ENCODE measurements around the gene HFE.
A peak's percentile ranks its signal among the peaks of the same experiment; 100 is the strongest.

Gene HFE

DNA sequence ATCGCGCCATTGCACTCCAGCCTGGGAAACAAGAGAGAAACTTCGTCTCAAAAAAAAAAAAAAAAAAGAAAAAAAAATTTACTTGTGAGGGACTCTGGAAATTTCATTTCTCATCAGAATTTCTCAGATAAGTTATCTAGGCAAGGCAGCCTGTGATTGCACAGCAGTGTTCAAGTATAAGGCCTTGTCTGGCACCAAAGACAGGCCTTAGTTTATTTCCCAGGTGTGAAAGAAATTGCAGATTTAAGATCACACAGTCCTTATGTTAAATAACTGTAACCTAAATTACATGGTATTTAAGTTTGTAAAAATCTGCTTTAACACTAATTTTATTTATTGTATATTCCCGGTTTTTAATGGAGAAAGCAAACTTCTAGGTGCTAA lies 34.8 kb downstream of the HFE start:
- no peak for DNase-seq (ENCODE audit: low spot score)
- in situ Hi-C loops (cut with MboI; ENCODE audit: low sequenced_read_pairs, unreplicated experiment): no loop called here
- TF ChIP-seq, protein P1, sequence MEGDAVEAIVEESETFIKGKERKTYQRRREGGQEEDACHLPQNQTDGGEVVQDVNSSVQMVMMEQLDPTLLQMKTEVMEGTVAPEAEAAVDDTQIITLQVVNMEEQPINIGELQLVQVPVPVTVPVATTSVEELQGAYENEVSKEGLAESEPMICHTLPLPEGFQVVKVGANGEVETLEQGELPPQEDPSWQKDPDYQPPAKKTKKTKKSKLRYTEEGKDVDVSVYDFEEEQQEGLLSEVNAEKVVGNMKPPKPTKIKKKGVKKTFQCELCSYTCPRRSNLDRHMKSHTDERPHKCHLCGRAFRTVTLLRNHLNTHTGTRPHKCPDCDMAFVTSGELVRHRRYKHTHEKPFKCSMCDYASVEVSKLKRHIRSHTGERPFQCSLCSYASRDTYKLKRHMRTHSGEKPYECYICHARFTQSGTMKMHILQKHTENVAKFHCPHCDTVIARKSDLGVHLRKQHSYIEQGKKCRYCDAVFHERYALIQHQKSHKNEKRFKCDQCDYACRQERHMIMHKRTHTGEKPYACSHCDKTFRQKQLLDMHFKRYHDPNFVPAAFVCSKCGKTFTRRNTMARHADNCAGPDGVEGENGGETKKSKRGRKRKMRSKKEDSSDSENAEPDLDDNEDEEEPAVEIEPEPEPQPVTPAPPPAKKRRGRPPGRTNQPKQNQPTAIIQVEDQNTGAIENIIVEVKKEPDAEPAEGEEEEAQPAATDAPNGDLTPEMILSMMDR (IDR thresholded peaks at IDR 0.05; ENCODE audit: borderline replicate concordance, control extremely low read depth, extremely low read depth, insufficient read depth, missing control alignments): no peak

DNA sequence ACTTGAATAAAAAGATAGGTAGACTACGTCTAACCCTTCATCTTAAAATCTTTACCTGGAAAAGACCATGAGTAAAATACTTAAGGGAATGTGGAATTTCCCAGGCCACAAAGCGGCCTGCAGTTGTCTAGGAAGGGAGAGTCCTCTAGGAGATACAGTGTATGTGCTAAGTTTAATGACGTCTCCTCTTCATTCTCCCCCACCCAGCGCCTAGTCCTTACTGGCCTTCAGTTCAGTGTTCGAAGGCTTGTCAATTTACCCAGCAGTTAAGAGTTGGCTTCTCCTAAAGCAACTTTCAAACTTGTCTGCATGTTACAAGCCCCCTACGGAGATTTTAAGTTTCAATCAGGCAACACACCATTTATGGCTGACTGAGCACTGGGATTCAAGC lies 35.2 kb downstream of the HFE start:
- TF ChIP-seq, protein P1 (IDR thresholded peaks at IDR 0.05; ENCODE audit: borderline replicate concordance, control extremely low read depth, extremely low read depth, insufficient read depth, missing control alignments): no peak
- DNase-seq (ENCODE audit: low spot score): no peak
- in situ Hi-C loops (cut with MboI; ENCODE audit: low sequenced_read_pairs, unreplicated experiment): no loop called here

DNA sequence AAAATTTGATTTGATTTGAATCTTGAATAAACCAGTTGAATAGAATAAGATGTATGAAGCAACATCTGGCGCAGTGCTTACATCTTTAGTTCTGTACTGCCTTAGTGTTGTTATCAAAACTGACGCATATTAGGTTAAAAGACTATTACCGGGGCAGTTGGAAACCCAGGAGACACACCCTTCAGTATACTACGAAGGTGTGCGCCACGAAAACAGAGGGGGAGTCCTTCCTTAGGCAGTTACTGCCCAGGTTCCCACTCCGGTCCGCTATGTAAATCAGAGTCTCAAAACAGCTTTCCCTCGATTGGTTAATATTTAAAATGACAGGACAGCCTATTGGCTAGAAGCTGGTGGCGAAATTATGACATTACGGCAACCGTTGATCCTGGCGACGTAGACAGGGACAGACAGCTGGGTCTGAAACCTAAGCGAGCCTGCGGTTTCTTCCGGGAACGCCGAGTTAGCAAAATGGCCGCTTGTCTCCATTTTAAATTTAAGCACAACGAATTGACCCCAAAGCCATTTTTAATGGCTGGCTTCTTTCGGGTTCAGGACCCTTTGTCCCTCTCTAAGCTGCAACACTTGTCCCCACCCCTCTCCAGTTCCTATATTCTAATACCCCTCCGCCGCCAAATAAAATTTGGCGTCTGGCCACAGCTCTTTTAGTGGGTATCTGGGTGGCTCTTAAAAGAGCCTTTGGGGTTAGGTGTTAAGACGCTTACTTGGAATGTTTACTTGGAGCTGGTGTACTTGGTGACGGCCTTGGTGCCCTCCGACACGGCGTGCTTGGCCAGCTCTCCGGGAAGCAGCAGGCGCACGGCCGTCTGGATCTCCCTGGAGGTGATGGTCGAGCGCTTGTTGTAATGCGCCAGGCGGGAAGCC lies 35.8 kb downstream of the HFE start:
- in situ Hi-C loops (cut with MboI; ENCODE audit: low sequenced_read_pairs, unreplicated experiment): no loop called here
- DNase-seq (ENCODE audit: low spot score): peak; percentile 84
- TF ChIP-seq, protein P1 (IDR thresholded peaks at IDR 0.05; ENCODE audit: borderline replicate concordance, control extremely low read depth, extremely low read depth, insufficient read depth, missing control alignments): no peak

DNA sequence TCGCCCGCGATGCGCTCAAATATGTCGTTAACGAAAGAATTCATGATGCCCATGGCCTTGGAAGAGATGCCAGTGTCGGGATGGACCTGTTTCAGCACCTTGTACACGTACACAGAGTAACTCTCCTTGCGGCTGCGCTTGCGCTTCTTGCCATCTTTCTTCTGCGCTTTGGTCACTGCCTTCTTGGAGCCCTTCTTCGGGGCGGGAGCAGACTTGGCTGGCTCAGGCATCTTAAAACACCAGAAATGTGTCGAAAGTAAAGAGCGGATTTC lies 36.4 kb downstream of the HFE start:
- in situ Hi-C loops (cut with MboI; ENCODE audit: low sequenced_read_pairs, unreplicated experiment): no loop called here
- TF ChIP-seq, protein P1 (IDR thresholded peaks at IDR 0.05; ENCODE audit: borderline replicate concordance, control extremely low read depth, extremely low read depth, insufficient read depth, missing control alignments): no peak
- DNase-seq (ENCODE audit: low spot score): no peak

- peak; percentile 93 for DNase-seq (ENCODE audit: low spot score)
- TF ChIP-seq, protein P1 (IDR thresholded peaks at IDR 0.05; ENCODE audit: borderline replicate concordance, control extremely low read depth, extremely low read depth, insufficient read depth, missing control alignments): no peak
- in situ Hi-C loops (cut with MboI; ENCODE audit: low sequenced_read_pairs, unreplicated experiment): no loop called here
Observed at GRCh38 chr6:26123947-26124780, 36.9 kb downstream of the HFE start.

DNA sequence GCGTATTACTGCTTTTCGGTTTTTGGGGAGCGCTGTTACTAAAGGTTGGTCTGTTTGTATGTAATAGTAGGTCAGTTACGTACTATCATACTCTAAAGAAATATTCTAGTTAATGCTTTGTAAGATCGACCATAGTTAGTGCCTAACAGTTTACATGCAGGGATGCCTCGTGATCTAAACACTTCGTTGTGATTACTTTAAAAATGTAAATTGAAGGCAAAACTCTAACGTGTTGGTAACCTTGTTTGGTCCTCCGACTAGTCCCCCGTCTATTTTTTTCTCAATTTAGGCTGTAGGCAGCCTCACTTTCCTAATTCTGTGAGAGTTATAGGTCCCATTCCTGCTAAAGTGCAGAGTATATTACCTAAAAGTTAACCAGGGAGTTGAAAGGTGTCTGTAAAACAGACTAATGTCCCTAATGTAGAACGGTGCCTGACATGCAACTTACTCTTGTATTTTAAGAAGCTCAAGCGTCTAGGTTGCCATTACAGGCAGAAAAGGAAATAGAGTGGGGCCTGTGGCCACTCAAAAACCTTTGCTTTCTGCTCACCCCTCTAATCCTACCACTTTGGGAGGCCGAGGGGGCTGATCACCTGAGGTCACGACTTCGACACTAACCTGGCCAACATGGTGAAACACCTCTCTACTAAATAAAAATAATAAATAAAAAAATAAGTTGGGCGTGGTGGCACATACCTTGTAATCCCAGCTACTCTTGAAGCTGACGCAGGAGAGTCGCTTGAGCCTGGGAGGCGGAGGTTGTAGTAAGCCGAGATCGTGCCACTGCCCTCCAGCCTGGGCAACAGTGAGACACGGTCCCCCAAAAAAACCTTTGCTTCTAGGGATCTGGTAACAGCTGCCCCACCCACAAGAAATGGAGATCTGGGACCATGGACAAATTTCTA lies 37.8 kb downstream of the HFE start:
- TF ChIP-seq, protein P1 (IDR thresholded peaks at IDR 0.05; ENCODE audit: borderline replicate concordance, control extremely low read depth, extremely low read depth, insufficient read depth, missing control alignments): no peak
- DNase-seq (ENCODE audit: low spot score): no peak
- in situ Hi-C loops (cut with MboI; ENCODE audit: low sequenced_read_pairs, unreplicated experiment): no loop called here

Measured in GM13976 (cell line).